Sigmoid colon (tissue), 7 donors: ENCODE results near the gene TUBD1. TPM values are rescaled to one million over a fixed set of nuclear protein-coding genes. Genes with fewer than 3 reads are reported as not detected.
A peak's percentile ranks its signal among the peaks of the same experiment; 100 is the strongest.

Experiments
- DNase-seq: peaks from one replicate; pipeline ENCODE4 v3.0.0-alpha.2; 2019
- H3K27ac ChIP-seq, 4 donors: fragments of 200-600 bp; sonication (generic); one replicate each; pipeline ENCODE4 v1.5.1; 2016 to 2019; ENCODE audit warnings: mild to moderate bottlenecking in 1 of 4
- H3K27me3 ChIP-seq, 3 donors: fragments of 200-600 bp; sonication (generic); one replicate each; pipeline ENCODE4 v1.5.1; 2019; ENCODE audit warnings: mild to moderate bottlenecking in 1 of 3
- H3K36me3 ChIP-seq, 4 donors: fragments of 200-600 bp; sonication (generic); one replicate each; pipeline ENCODE4 v1.5.1; 2016 to 2019
- H3K4me1 ChIP-seq, 4 donors: fragments of 200-600 bp; sonication (generic); one replicate each; pipeline ENCODE4 v1.5.1; 2017 to 2019
- H3K4me3 ChIP-seq, 4 donors: fragments of 200-600 bp; sonication (generic); one replicate each; pipeline ENCODE4 v1.5.1; 2017 to 2019; ENCODE audit warnings: mild to moderate bottlenecking in 2 of 4, moderate library complexity in 1 of 4
- H3K9me3 ChIP-seq, 4 donors: fragments of 200-600 bp in 3 of 4; sonication (generic) in 3 of 4; one replicate each; pipeline versions ENCODE4 v1.5.1 to v1.6.1; 2013 to 2019
- EP300 ChIP-seq, 4 donors: sonication (generic); formaldehyde crosslinking; IDR thresholded peaks; one replicate each; pipeline ENCODE4 v1.6.1; 2017; ENCODE audit warnings: antibody characterized with exemption in 4 of 4
- POLR2A ChIP-seq, 2 donors: fragments of 450-650 bp; IDR thresholded peaks; one replicate each; pipeline ENCODE4 v1.6.1; 2016; ENCODE audit warnings: antibody characterized with exemption in 2 of 2, mild to moderate bottlenecking in 2 of 2, moderate library complexity in 2 of 2
- POLR2AphosphoS5 ChIP-seq, 4 donors: sonication (generic); formaldehyde crosslinking; IDR thresholded peaks; one replicate each; pipeline ENCODE4 v1.6.1; 2017; ENCODE audit warnings: antibody characterized with exemption in 4 of 4
- WGBS, 2 donors: extraction: QIAGEN DNeasy Blood & Tissue Kit; methylation state at CpG; one replicate each; pipeline ENCODE4 v1.1.7; 2013; 5-methylcytosine and 5-hydroxymethylcytosine counted together
- intact Hi-C: fragments of 100-400 bp; cut with DNase I; formaldehyde crosslinking; loops from one replicate; pipeline ENCODE4 v1.15.1; 2023
- polyA plus RNA-seq, 3 donors: library from polyadenylated mRNA; stranded (reverse); fragments of 200-250 nt; gene quantifications; one replicate each; pipeline ENCODE4 v1.2.3, GENCODE V29; 2013
- total RNA-seq, 4 donors: library from RNA; depleted of rRNA; stranded (reverse); fragments of >200 nt; gene quantifications; one replicate each; pipeline ENCODE4 v1.1.0, GENCODE V29; 2016
- TF ChIP-seq, protein P1 (sequence below), 4 experiments: fragments of 450-650 bp in 3 of 4; fragments of 200-600 bp in 1 of 4; IDR thresholded peaks; one replicate each; pipeline ENCODE4 v1.5.1; 2016 to 2019; ENCODE audit warnings: antibody characterized with exemption in 4 of 4, mild to moderate bottlenecking in 3 of 4, moderate library complexity in 2 of 4
- donor health status: healthy with polysubstance abuse.
- donor health status: Bipolar disorder and iron deficiency.
- donor health status: healthy.

The TUBD1 gene
- total and polyA plus RNA-seq, 7 donors: 3.9 to 23.2 (median 13.8) TPM

DNA sequence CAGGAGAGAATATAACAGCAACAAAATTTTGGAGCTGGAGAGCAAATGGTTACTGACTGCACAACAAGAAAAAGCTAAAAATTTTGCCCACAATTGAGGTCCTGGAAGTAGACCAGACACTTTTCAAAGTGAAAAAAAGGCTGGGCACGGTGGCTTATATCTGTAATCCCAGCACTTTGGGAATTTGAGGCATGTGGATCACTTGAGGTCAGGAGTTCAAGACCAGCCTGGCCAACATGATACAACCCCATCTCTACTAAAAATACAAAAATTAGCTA, 22.9 kb downstream of the TUBD1 start:
- H3K4me1 ChIP-seq: no peaks in the 10 kb centered on the region
- TF ChIP-seq, protein P1, sequence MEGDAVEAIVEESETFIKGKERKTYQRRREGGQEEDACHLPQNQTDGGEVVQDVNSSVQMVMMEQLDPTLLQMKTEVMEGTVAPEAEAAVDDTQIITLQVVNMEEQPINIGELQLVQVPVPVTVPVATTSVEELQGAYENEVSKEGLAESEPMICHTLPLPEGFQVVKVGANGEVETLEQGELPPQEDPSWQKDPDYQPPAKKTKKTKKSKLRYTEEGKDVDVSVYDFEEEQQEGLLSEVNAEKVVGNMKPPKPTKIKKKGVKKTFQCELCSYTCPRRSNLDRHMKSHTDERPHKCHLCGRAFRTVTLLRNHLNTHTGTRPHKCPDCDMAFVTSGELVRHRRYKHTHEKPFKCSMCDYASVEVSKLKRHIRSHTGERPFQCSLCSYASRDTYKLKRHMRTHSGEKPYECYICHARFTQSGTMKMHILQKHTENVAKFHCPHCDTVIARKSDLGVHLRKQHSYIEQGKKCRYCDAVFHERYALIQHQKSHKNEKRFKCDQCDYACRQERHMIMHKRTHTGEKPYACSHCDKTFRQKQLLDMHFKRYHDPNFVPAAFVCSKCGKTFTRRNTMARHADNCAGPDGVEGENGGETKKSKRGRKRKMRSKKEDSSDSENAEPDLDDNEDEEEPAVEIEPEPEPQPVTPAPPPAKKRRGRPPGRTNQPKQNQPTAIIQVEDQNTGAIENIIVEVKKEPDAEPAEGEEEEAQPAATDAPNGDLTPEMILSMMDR (IDR thresholded peaks at IDR 0.05): no peak
- TF ChIP-seq EP300 (IDR thresholded peaks at IDR 0.05) (no peak), POLR2A (IDR thresholded peaks at IDR 0.05) (no peak), POLR2AphosphoS5 (IDR thresholded peaks at IDR 0.05) (no peak)
- H3K9me3 ChIP-seq: no peaks in the 10 kb centered on the region
- no peak overlapping the region for H3K27ac ChIP-seq
- peaks cover 0 to 45% (median 0%) of the 10 kb centered on the region in 4 donors for H3K36me3 ChIP-seq
- no peak overlapping the region for H3K4me3 ChIP-seq
- intact Hi-C loops: no loop called here
- H3K27me3 ChIP-seq: no peaks in the 10 kb centered on the region
- WGBS, 2 donors: 67 to 77% methylated on average over 1 of the region's 1 CpG
- DNase-seq: no peak

DNA sequence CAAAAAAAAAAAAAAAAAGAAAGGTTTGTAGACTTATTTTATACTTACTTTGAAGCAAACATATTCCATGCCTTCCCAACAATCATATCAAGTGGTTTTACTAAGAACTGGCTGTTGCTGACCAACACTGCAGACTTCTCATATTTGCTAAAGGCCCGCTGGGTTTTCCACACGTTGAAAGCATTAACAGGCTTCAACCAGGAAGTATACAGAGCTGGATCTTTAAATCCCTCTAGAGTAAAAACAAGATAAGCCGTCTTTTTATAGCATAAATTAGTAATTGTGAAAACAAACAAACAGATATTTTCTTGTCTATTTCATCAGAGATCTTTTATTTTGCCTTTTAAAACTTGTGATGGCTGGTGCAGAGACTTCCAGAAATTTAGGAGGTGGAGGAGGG, 29.1 kb downstream of the TUBD1 start:
- H3K4me1 ChIP-seq: peaks cover 0 to 7% (median 3%) of the 10 kb centered on the region in 4 donors
- 56 to 76% methylated on average over 3 of the region's 3 CpGs for WGBS, 2 donors
- intact Hi-C loops: no loop called here
- no peak for TF ChIP-seq POLR2A (IDR thresholded peaks at IDR 0.05)
- TF ChIP-seq EP300 (IDR thresholded peaks at IDR 0.05): no peak
- no peak for TF ChIP-seq POLR2AphosphoS5 (IDR thresholded peaks at IDR 0.05)
- TF ChIP-seq, protein P1 (IDR thresholded peaks at IDR 0.05): no peak
- H3K36me3 ChIP-seq: peaks cover 0 to 55% (median 14%) of the 10 kb centered on the region in 4 donors
- H3K9me3 ChIP-seq: no peaks in the 10 kb centered on the region
- H3K27ac ChIP-seq: no peak overlapping the region
- H3K4me3 ChIP-seq: no peak overlapping the region
- no peaks in the 10 kb centered on the region for H3K27me3 ChIP-seq
- no peak for DNase-seq

DNA sequence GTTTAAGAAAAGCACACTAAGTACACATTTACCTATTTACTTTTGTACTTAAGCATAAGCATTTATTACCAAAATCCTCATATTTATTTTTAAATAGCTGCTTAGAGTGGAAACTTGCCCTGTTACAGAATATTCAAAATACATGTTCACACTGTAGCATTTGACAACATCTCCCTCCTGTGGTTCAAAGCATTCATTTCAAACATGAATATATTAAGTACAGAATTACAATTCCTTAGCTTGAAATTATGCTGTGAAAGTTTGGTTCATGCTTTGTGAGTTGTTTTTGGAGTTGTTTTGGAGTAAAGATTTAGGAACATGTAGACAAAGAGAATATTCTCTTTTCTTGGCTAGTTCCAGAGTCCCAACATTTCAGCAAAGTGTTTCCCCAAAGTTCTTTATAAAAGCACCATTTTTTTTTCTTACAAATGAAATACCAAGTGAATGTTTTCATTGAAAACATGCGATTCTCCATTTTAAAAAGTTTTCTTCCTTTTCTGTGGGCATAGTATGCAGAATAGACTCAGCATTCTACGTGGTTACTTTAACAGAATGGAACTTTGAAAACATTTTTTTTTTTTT, 33.2 kb downstream of the TUBD1 start:
- WGBS, 2 donors: 70 to 96% methylated on average over 2 of the region's 2 CpGs
- DNase-seq: peak; percentile 4
- H3K27ac ChIP-seq: no peak overlapping the region
- H3K36me3 ChIP-seq: peaks cover 0 to 39% (median 14%) of the 10 kb centered on the region in 4 donors
- TF ChIP-seq, protein P1 (IDR thresholded peaks at IDR 0.05): peak; percentile 54 to 65 (median 60)
- TF ChIP-seq EP300 (IDR thresholded peaks at IDR 0.05) (no peak), POLR2AphosphoS5 (IDR thresholded peaks at IDR 0.05) (no peak), POLR2A (IDR thresholded peaks at IDR 0.05) (no peak)
- H3K9me3 ChIP-seq: no peaks in the 10 kb centered on the region
- peaks cover 0 to 10% (median 4%) of the 10 kb centered on the region in 4 donors for H3K4me1 ChIP-seq
- no peaks in the 10 kb centered on the region for H3K27me3 ChIP-seq
- H3K4me3 ChIP-seq: no peak overlapping the region
- intact Hi-C loops: loop anchor here (1.0 kb wide), 1 partner anchor 106 kb away; no protein-coding TSS in a partner anchor

DNA sequence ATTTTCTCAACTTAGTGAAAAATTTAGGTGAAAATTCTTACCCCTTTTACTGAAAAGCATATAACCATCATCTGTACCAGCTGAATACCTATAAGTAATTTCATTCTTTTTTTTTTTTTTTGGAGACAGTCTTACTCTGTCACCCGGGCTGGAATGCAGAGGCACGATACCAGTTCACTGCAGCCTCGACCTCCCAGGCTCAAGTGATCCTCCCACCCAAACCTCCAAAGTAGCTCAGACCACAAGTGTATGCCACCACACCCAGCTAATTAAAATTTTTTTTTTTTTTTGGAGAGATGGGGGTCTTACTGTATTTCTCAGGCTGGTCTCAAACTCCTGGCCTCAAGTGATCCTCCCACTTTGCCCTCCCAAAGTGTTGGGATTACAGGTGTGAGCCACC, 33.8 kb downstream of the TUBD1 start:
- WGBS, 2 donors: 59 to 77% methylated on average over 3 of the region's 3 CpGs
- H3K27me3 ChIP-seq: no peaks in the 10 kb centered on the region
- no peak overlapping the region for H3K4me3 ChIP-seq
- H3K4me1 ChIP-seq: peaks cover 0 to 12% (median 4%) of the 10 kb centered on the region in 4 donors
- intact Hi-C loops: loop anchor here (1.0 kb wide), 1 partner anchor 106 kb away; no protein-coding TSS in a partner anchor
- H3K9me3 ChIP-seq: no peaks in the 10 kb centered on the region
- TF ChIP-seq, protein P1 (IDR thresholded peaks at IDR 0.05): no peak
- TF ChIP-seq POLR2A (IDR thresholded peaks at IDR 0.05) (no peak), EP300 (IDR thresholded peaks at IDR 0.05) (no peak), POLR2AphosphoS5 (IDR thresholded peaks at IDR 0.05) (no peak)
- DNase-seq: peak; percentile 61
- H3K27ac ChIP-seq: no peak overlapping the region
- H3K36me3 ChIP-seq: peaks cover 0 to 32% (median 14%) of the 10 kb centered on the region in 4 donors
